DOHH2 (cell line): Measurements from ENCODE around the gene KCNH1.

ENCODE experiments used
- CTCF ChIP-seq: fragments of 200-600 bp; sonication (generic); IDR thresholded peaks from one replicate; pipeline ENCODE4 v1.5.1; 2014; ENCODE audit warnings: antibody characterized with exemption, mild to moderate bottlenecking, low read depth, low read length; ENCODE audit not compliant: poor library complexity, severe bottlenecking
- EZH2phosphoT487 ChIP-seq: fragments of 200-600 bp; sonication (generic); IDR thresholded peaks from 2 replicates; pipeline ENCODE4 v1.6.1; 2017; ENCODE audit warnings: borderline replicate concordance, mild to moderate bottlenecking, antibody characterized with exemption, low read length, moderate library complexity, mixed read lengths

GRCh38 chr1:211014275-211014674 lies 119.7 kb downstream of the KCNH1 start:
- no peak for TF ChIP-seq CTCF
- no peak for TF ChIP-seq EZH2phosphoT487
